IMR-90 (cell line): ENCODE results near the gene KCNJ1. TPM values are rescaled to one million over a fixed set of nuclear protein-coding genes. Genes with fewer than 3 reads are reported as not detected.
A peak's percentile ranks its signal among the peaks of the same experiment; 100 is the strongest.

Experiments
- ATAC-seq: fragments of 200-7000 bp; cut with Tn5 transposase; 2 replicates; pipeline ENCODE4 v1.9.1; 2020; ENCODE audit warnings: low read depth, mild to moderate bottlenecking, moderate library complexity
- BruUV-seq: library from RNA; stranded (reverse); fragments of 400-500 nt; replicated peaks from 2 replicates; lab custom pipeline; 2021; lab: Mats Ljungman, UMichigan
- CTCF ChIA-PET: fragments of 300-600 bp; formaldehyde crosslinking; extraction: SDS; loops from one replicate; lab custom pipeline; 2021; ENCODE audit warnings: antibody characterized with exemption; lab: Yijun Ruan, JAX
- POLR2A ChIA-PET: fragments of 300-600 bp; sonication (Branson Sonifier 250); formaldehyde crosslinking; loops from one replicate; lab custom pipeline; 2022; ENCODE audit warnings: antibody characterized with exemption; ENCODE audit not compliant: unreplicated experiment; lab: Charles Lee
- DNase-seq: peaks from one replicate; pipeline ENCODE4 v3.0.0; 2013
- H2AFZ ChIP-seq: replicated peaks from 2 replicates; pipeline ENCODE3; 2013; ENCODE audit warnings: low read length, mild to moderate bottlenecking; ENCODE audit not compliant: poor library complexity
- H2AK5ac ChIP-seq: 2 replicates; pipeline ENCODE4 v1.6.1; 2013; ENCODE audit warnings: low read depth, low read length, inconsistent platforms
- H2AK9ac ChIP-seq: replicated peaks from 2 replicates; pipeline ENCODE3; 2013; ENCODE audit warnings: mild to moderate bottlenecking, low read depth, low read length, moderate library complexity; ENCODE audit not compliant: poor library complexity
- H2BK120ac ChIP-seq: 2 replicates; pipeline ENCODE4 v1.6.1; 2013; ENCODE audit warnings: low read depth, low read length, inconsistent platforms
- H2BK15ac ChIP-seq: 3 replicates; pipeline ENCODE4 v1.6.1; 2013; ENCODE audit warnings: low read depth, low read length, inconsistent platforms
- H2BK20ac ChIP-seq: 2 replicates; pipeline ENCODE4 v1.6.1; 2013; ENCODE audit warnings: low read depth, mild to moderate bottlenecking, inconsistent platforms, low read length, moderate library complexity
- H2BK5ac ChIP-seq: 2 replicates; pipeline ENCODE4 v1.6.1; 2013; ENCODE audit warnings: mild to moderate bottlenecking, low read depth, low read length, inconsistent platforms; ENCODE audit not compliant: poor library complexity, severe bottlenecking
- H3K14ac ChIP-seq: replicated peaks from 2 replicates; pipeline ENCODE4 v1.6.1; 2013; ENCODE audit warnings: low read depth, low read length, inconsistent platforms
- H3K18ac ChIP-seq: 2 replicates; pipeline ENCODE4 v1.6.1; 2013; ENCODE audit warnings: low read depth, low read length, control low read depth
- H3K23ac ChIP-seq: 2 replicates; pipeline ENCODE4 v1.6.1; 2013; ENCODE audit warnings: low read depth, low read length, inconsistent platforms
- H3K27ac ChIP-seq: 2 replicates; pipeline ENCODE4 v1.5.1; 2013; ENCODE audit warnings: mild to moderate bottlenecking, control low read depth, low read length; ENCODE audit not compliant: insufficient read depth
- H3K27me3 ChIP-seq: 2 replicates; pipeline ENCODE4 v1.6.1; 2013; ENCODE audit warnings: low read length; ENCODE audit not compliant: control insufficient read depth, insufficient read depth
- H3K36me3 ChIP-seq: 2 replicates; pipeline ENCODE4 v1.6.1; 2013; ENCODE audit warnings: low read length, mixed read lengths; ENCODE audit not compliant: control insufficient read depth, insufficient read depth
- H3K4ac ChIP-seq: 2 replicates; pipeline ENCODE4 v1.6.1; 2013; ENCODE audit warnings: low read depth, low read length, inconsistent platforms
- H3K4me1 ChIP-seq: 2 replicates; pipeline ENCODE4 v1.6.1; 2013; ENCODE audit warnings: low read length, mixed read lengths; ENCODE audit not compliant: control insufficient read depth, insufficient read depth
- H3K4me2 ChIP-seq: 2 replicates; pipeline ENCODE4 v1.6.1; 2013; ENCODE audit warnings: low read depth, mild to moderate bottlenecking, control low read depth, low read length, moderate library complexity
- H3K4me3 ChIP-seq: 2 replicates; pipeline ENCODE4 v1.5.1; 2013; ENCODE audit warnings: low read depth, mild to moderate bottlenecking, control low read depth, low read length, moderate library complexity; ENCODE audit not compliant: insufficient read depth
- H3K56ac ChIP-seq: 2 replicates; pipeline ENCODE4 v1.6.1; 2013; ENCODE audit warnings: low read length, inconsistent platforms; ENCODE audit not compliant: insufficient read depth; ENCODE audit errors: extremely low read depth
- H3K79me1 ChIP-seq, 2 experiments: 2 replicates each; pipeline ENCODE4 v1.6.1; 2013; ENCODE audit warnings: low read length in 2 of 2, inconsistent platforms in 1 of 2, low read depth in 1 of 2
- H3K9ac ChIP-seq: 2 replicates; pipeline ENCODE4 v1.6.1; 2013; ENCODE audit warnings: low read depth, low read length, control low read depth
- H3K9me1 ChIP-seq: 2 replicates; pipeline ENCODE4 v1.6.1; 2013; ENCODE audit warnings: low read length, inconsistent platforms; ENCODE audit not compliant: insufficient read depth
- H3K9me3 ChIP-seq: 2 replicates; pipeline ENCODE4 v1.6.1; 2013; ENCODE audit warnings: low read length; ENCODE audit not compliant: control insufficient read depth, insufficient read depth
- H4K20me1 ChIP-seq: 2 replicates; pipeline ENCODE4 v1.6.1; 2013; ENCODE audit warnings: low read length, inconsistent platforms; ENCODE audit not compliant: insufficient read depth
- H4K5ac ChIP-seq: 2 replicates; pipeline ENCODE4 v1.6.1; 2013; ENCODE audit warnings: mild to moderate bottlenecking, low read depth, low read length, control low read depth
- H4K8ac ChIP-seq, 2 experiments: 2 replicates each; pipeline ENCODE4 v1.6.1; 2013; ENCODE audit warnings: low read depth in 2 of 2, low read length in 2 of 2, control low read depth in 1 of 2, inconsistent platforms in 1 of 2
- H4K91ac ChIP-seq: 2 replicates; pipeline ENCODE4 v1.6.1; 2013; ENCODE audit warnings: low read depth, low read length, inconsistent platforms; ENCODE audit not compliant: insufficient read depth
- CHD1 ChIP-seq: IDR thresholded peaks from 2 replicates; pipeline ENCODE4 v1.6.1; 2012; ENCODE audit warnings: low read depth, low read length, improper control_type of control experiment
- RFX5 ChIP-seq: IDR thresholded peaks from 2 replicates; pipeline ENCODE4 v1.8.0; 2012; ENCODE audit warnings: low read depth, mild to moderate bottlenecking, low read length, moderate library complexity
- SMC3 ChIP-seq: fragments of 150-350 bp; IDR thresholded peaks from 2 replicates; pipeline ENCODE4 v1.6.1; 2016; ENCODE audit warnings: low read depth, mild to moderate bottlenecking, antibody characterized with exemption, low read length, moderate library complexity
- WGBS, 2 experiments: methylation state at CpG; one replicate each; pipeline versions ENCODE4 v1.1.5 to v1.1.7; 2013; ENCODE audit warnings: missing lambda C conversion rate in 2 of 2; ENCODE audit not compliant: insufficient read length in 1 of 2; ENCODE audit errors: extremely low coverage in 2 of 2; 5-methylcytosine and 5-hydroxymethylcytosine counted together
- dilution Hi-C: fragments of 300-500 bp; cut with HindIII; formaldehyde crosslinking; loops from one replicate; pipeline ENCODE4 v1.14.3; 2018; ENCODE audit warnings: low sequenced_read_pairs; ENCODE audit not compliant: unreplicated experiment
- in situ Hi-C: fragments of 300-500 bp; cut with MboI; formaldehyde crosslinking; loops from 3 replicates; pipeline ENCODE4 v1.14.3; 2019; ENCODE audit warnings: low sequenced_read_pairs, inconsistent platforms, mixed read lengths
- intact Hi-C: fragments of 100-400 bp; cut with micrococcal nuclease; formaldehyde crosslinking; loops from 2 replicates; pipeline ENCODE4 v1.10.0; 2022
- polyA plus RNA-seq, 3 experiments: library from polyadenylated mRNA; depleted of rRNA; stranded (reverse); fragments of >200 nt; gene quantifications; 2 replicates each; pipeline ENCODE4 v1.2.3, GENCODE V29; 2012; ENCODE audit warnings: low replicate concordance in 1 of 3
- total RNA-seq: library from RNA; depleted of rRNA; stranded (reverse); fragments of >200 nt; gene quantifications from 2 replicates; pipeline ENCODE4 v1.2.3, GENCODE V29; 2012

Gene KCNJ1
- total and polyA plus RNA-seq, 2 of the 4 experiments (the other 2 are of a cell fraction) = not detected

GRCh38 chr11:128803449-128804245, 63.4 kb downstream of the KCNJ1 start (continued):
- TF ChIP-seq CHD1 (no peak), RFX5 (no peak)

GRCh38 chr11:128803011-128803410, 64.1 kb downstream of the KCNJ1 start:
- Histone ChIP-seq H3K56ac (no peak overlapping the region), H3K4ac (peak overlapping the region; percentile 8; the same call in 1 of the 2 replicates), H2BK120ac (no peak overlapping the region), H3K4me3 (no peak overlapping the region), H3K14ac (no peak overlapping the region), H2BK20ac (no peak overlapping the region), H4K5ac (no peak overlapping the region), H3K36me3 (peaks cover 2% of the 10 kb centered on the region; the same call in 1 of the 2 replicates), H3K9me3 (no peaks in the 10 kb centered on the region), H2BK5ac (no peak overlapping the region), H3K27me3 (no peaks in the 10 kb centered on the region), H4K91ac (no peak overlapping the region), H2AK9ac (no peak overlapping the region), H3K4me2 (no peak overlapping the region), H2AFZ (no peak overlapping the region), H3K4me1 (peaks cover 19% of the 10 kb centered on the region), H3K79me1 (peaks cover 0 to 5% of the 10 kb centered on the region in 2 experiments; a peak in 2 of 4 replicates), H3K9me1 (peaks cover 12% of the 10 kb centered on the region), H3K27ac (no peak overlapping the region), H3K18ac (no peak overlapping the region), H4K20me1 (no peaks in the 10 kb centered on the region), H3K23ac (no peak overlapping the region), H2AK5ac (peak overlapping the region; percentile 12; the same call in 1 of the 2 replicates), H4K8ac (no peak overlapping the region), H3K9ac (no peak overlapping the region), H2BK15ac (no peak overlapping the region)
- BruUV-seq = no TSS peak
- ChIA-PET CTCF (interaction anchor here (0.7 kb wide), 1 partner anchor 81 kb away, joined by 3 read pairs; no protein-coding TSS in a partner anchor), POLR2A (no interaction called here)
- TF ChIP-seq SMC3 = no peak
- DNase-seq = no peak
- dilution Hi-C loops = no loop called here
- intact Hi-C loops = no loop called here
- WGBS, 2 experiments = 92% methylated on average over 2 of the region's 4 CpGs; no CpG with 5 or more reads in 1 of the 2 experiments
- in situ Hi-C loops = no loop called here
- ATAC-seq = no peak
